Activated CD8-positive, alpha-beta T cell treated with anti-CD3 and anti-CD28 coated beads, Interleukin-2, amount 10 ng/mL, durations not matched to agents 7 days and 5 days (primary cell): Measurements from ENCODE around the gene RAPGEF4. TPM values are rescaled to one million over a fixed set of nuclear protein-coding genes. Genes with fewer than 3 reads are reported as not detected.

ENCODE experiments used
- ATAC-seq: fragments of 150-1000 bp; cut with Tn5 transposase; one replicate; pipeline ENCODE4 v1.10.0; 2021; ENCODE audit warnings: moderate library complexity
- CTCF ChIA-PET: fragments of 350-600 bp; sonication (Branson Sonifier 250); formaldehyde crosslinking; loops from one replicate; lab custom pipeline; 2021; ENCODE audit warnings: antibody characterized with exemption; lab: Charles Lee
- POLR2A ChIA-PET: fragments of 350-600 bp; sonication (Branson Sonifier 250); formaldehyde crosslinking; loops from one replicate; lab custom pipeline; 2021; ENCODE audit warnings: antibody characterized with exemption; lab: Charles Lee
- DNase-seq: peaks from one replicate; pipeline ENCODE4 v3.0.0-alpha.2; 2020
- H3K27ac Mint-ChIP-seq: one replicate; pipeline ENCODE4 v1.8.0; 2021; ENCODE audit warnings: mild to moderate bottlenecking, mixed read lengths
- H3K27me3 Mint-ChIP-seq: one replicate; pipeline ENCODE4 v1.8.0; 2021; ENCODE audit warnings: low read depth, mixed read lengths
- H3K36me3 Mint-ChIP-seq: one replicate; pipeline ENCODE4 v1.8.0; 2021; ENCODE audit warnings: low read depth, mixed read lengths
- H3K4me1 Mint-ChIP-seq: one replicate; pipeline ENCODE4 v1.8.0; 2021; ENCODE audit warnings: low read depth, mixed read lengths
- H3K4me3 Mint-ChIP-seq: one replicate; pipeline ENCODE4 v1.8.0; 2021; ENCODE audit warnings: mild to moderate bottlenecking, mixed read lengths
- H3K9me3 Mint-ChIP-seq: one replicate; pipeline ENCODE4 v1.8.0; 2022; ENCODE audit warnings: mixed read lengths; ENCODE audit not compliant: insufficient read depth
- total RNA-seq, 2 experiments: library from RNA; stranded (reverse); gene quantifications; one replicate each; pipeline ENCODE4 v1.2.3, GENCODE V29; 2021

The RAPGEF4 gene
- total RNA-seq, 2 experiments from 2014 or later: 0.63 to 0.97 TPM

DNA sequence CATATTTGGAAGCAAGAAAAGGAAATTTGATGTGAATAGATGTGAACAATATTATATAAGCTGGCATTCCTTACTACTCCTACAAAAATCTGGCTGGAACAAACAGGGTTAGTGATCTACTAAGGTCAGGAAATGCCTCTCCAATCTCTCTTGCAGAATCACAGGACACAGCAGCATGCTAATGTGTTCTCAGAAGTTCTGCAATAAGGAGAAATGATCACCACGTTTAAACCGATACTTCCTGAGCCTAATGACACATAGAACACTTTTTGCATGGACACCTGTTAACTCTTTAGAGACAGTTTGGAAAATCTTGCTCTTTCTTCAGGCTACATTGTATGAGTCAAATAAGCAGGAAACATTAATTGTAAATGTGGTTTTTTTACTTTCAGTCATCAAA is 250.4 kb downstream of the RAPGEF4 start:
- DNase-seq: no peak
- Mint-ChIP-seq H3K36me3 (no peaks in the 10 kb centered on the region), H3K9me3 (no peaks in the 10 kb centered on the region), H3K4me3 (no peak overlapping the region), H3K27me3 (peaks cover 3% of the 10 kb centered on the region), H3K27ac (no peak overlapping the region), H3K4me1 (peaks cover 5% of the 10 kb centered on the region)
- ATAC-seq: no peak
- ChIA-PET CTCF (interaction anchor here (1.3 to 1.7 kb wide), 3 partner anchors 10 to 224 kb away, joined by 3 to 6 read pairs (median 4); no protein-coding TSS in a partner anchor), POLR2A (no interaction called here)

DNA sequence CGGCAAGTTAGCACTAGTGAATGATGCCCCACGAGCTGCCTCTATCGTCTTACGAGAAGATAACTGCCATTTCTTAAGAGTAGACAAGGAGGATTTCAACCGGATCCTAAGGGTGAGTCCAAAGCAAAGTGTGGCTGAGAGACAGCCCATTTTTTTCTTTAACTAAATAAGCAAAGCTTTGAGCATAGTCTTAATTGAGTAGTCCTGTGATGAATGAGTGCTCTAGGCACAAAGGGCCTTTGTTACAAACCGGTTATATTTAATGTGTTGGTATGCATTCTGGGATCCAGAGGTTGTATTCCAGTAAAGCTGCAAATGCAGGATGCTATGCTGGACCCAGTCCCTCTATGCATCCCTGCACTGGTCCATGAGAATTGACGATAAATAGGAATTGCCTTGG is 253.1 kb downstream of the RAPGEF4 start:
- H3K27ac Mint-ChIP-seq: no peak overlapping the region
- CTCF ChIA-PET: no interaction called here
- POLR2A ChIA-PET: no interaction called here
- no peaks in the 10 kb centered on the region for H3K36me3 Mint-ChIP-seq
- no peaks in the 10 kb centered on the region for H3K9me3 Mint-ChIP-seq
- H3K4me3 Mint-ChIP-seq: no peak overlapping the region
- H3K27me3 Mint-ChIP-seq: peaks cover 4% of the 10 kb centered on the region
- H3K4me1 Mint-ChIP-seq: peaks cover 5% of the 10 kb centered on the region
- DNase-seq (no peak), ATAC-seq (no peak)

DNA sequence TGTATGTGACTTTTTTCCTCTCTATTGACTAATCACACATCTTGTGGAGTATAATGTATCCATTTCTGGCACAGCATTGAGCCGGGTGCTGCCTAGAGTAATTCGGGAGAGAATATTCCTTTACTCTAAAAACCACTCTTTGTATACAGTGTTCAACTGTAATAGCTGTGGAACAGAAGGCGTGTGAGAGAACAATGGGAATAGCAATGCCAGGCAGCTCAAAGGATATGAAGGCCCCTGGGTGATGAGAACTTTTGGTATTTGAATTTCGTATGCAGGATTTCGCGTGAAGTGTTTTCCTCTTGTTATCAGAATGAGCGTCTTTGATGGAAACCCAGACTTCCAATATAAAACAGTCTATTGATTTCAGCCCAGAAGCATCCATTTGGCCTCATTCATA is 255.4 kb downstream of the RAPGEF4 start:
- H3K36me3 Mint-ChIP-seq: no peaks in the 10 kb centered on the region
- ATAC-seq (no peak), DNase-seq (no peak)
- no peaks in the 10 kb centered on the region for H3K9me3 Mint-ChIP-seq
- no peak overlapping the region for H3K27ac Mint-ChIP-seq
- CTCF ChIA-PET: no interaction called here
- H3K4me1 Mint-ChIP-seq: peaks cover 1% of the 10 kb centered on the region
- peaks cover 5% of the 10 kb centered on the region for H3K27me3 Mint-ChIP-seq
- no peak overlapping the region for H3K4me3 Mint-ChIP-seq
- POLR2A ChIA-PET: no interaction called here

DNA sequence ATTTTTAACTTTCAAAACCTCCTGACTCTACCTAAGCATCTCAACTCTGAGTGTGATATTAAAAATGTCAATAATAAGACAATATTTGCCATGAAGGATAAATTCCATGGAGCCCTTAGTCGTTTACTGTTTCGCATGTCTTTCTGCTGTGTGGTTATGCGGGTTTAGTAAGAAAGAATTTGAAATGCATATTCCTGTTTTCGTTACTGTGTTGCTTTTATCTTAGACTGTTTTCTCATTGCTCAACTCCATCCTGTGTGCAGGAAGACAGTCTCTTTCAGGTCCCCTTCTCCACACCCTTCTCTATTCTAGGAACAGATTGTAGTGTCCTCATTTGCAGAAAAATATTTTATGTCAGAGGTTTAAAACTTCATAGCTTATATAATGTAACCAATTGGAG is 257.5 kb downstream of the RAPGEF4 start:
- no peak overlapping the region for H3K4me3 Mint-ChIP-seq
- no peak overlapping the region for H3K27ac Mint-ChIP-seq
- ATAC-seq (no peak), DNase-seq (no peak)
- H3K4me1 Mint-ChIP-seq: no peaks in the 10 kb centered on the region
- ChIA-PET POLR2A (no interaction called here), CTCF (interaction anchor here (0.9 kb wide), 1 partner anchor 217 kb away, joined by 3 read pairs; no protein-coding TSS in a partner anchor)
- no peaks in the 10 kb centered on the region for H3K36me3 Mint-ChIP-seq
- no peaks in the 10 kb centered on the region for H3K9me3 Mint-ChIP-seq
- H3K27me3 Mint-ChIP-seq: peaks cover 10% of the 10 kb centered on the region

DNA sequence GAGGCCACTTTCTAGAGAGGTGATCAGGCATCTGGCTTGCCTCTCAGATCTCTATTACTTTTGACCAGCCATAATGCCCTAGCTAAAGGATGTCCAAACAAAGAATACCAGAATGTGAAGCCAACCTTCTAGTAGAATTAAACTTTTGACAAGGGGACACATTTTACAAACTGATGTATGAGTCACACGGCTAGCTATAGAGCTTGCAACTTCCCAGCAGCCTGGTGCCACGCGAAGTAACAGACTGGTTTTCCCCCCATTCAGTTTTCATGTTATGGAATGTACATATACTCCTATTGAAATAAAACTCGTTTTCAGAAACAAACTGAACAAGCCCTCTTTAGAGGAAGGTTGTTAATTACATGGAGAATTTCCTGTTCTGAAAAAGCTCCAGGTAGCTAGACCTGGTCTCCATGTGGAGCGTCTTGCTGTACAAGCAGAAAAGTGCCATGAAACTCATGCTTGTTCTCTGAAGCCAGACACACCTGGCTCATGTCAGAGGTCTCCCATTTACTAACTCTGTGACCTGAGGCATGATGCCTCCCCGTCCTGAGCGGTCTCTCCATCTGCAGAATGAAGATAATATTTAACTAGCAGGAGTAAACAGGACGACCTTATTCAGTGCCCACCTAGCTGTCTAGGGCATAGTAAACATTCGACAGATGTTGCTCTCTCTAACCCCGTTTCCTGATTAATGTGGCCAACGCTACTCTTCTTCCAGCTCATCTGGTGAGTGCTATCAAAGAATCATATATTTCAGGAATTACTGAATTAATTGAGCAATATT is 258.5 kb downstream of the RAPGEF4 start:
- peaks cover 12% of the 10 kb centered on the region for H3K27me3 Mint-ChIP-seq
- H3K36me3 Mint-ChIP-seq: no peaks in the 10 kb centered on the region
- no peak overlapping the region for H3K27ac Mint-ChIP-seq
- H3K4me3 Mint-ChIP-seq: no peak overlapping the region
- no peaks in the 10 kb centered on the region for H3K4me1 Mint-ChIP-seq
- ChIA-PET CTCF (interaction anchor here (0.9 to 1.0 kb wide), 2 partner anchors 15 to 216 kb away, joined by 3 read pairs; no protein-coding TSS in a partner anchor), POLR2A (interaction anchor here (0.6 kb wide), 1 partner anchor 1442 kb away, joined by 3 read pairs; no protein-coding TSS in a partner anchor)
- DNase-seq (no peak), ATAC-seq (no peak)
- no peaks in the 10 kb centered on the region for H3K9me3 Mint-ChIP-seq

DNA sequence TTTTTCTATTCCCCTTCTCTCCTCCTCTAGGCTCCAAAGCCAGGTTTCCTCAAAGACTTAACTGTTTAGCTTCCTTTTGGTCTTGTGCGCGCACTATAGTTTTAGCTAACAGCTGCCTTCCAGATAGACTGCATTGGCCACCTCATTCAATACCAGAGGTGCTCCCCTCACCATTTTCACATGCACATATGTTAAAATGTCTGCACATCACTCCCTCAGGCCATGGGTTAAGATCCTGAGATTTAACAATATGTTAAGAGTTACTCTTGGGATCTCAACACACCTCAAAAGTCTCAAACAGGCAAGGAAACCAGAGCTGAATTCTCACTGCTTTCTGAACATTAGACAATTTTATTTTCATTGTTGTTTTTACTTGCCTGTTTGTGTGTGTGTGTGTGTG is 259.2 kb downstream of the RAPGEF4 start:
- H3K27me3 Mint-ChIP-seq: peaks cover 12% of the 10 kb centered on the region
- H3K27ac Mint-ChIP-seq: no peak overlapping the region
- no peak overlapping the region for H3K4me3 Mint-ChIP-seq
- no peak for ATAC-seq
- no peaks in the 10 kb centered on the region for H3K4me1 Mint-ChIP-seq
- no peak for DNase-seq
- POLR2A ChIA-PET: no interaction called here
- H3K36me3 Mint-ChIP-seq: no peaks in the 10 kb centered on the region
- H3K9me3 Mint-ChIP-seq: no peaks in the 10 kb centered on the region
- CTCF ChIA-PET: no interaction called here

DNA sequence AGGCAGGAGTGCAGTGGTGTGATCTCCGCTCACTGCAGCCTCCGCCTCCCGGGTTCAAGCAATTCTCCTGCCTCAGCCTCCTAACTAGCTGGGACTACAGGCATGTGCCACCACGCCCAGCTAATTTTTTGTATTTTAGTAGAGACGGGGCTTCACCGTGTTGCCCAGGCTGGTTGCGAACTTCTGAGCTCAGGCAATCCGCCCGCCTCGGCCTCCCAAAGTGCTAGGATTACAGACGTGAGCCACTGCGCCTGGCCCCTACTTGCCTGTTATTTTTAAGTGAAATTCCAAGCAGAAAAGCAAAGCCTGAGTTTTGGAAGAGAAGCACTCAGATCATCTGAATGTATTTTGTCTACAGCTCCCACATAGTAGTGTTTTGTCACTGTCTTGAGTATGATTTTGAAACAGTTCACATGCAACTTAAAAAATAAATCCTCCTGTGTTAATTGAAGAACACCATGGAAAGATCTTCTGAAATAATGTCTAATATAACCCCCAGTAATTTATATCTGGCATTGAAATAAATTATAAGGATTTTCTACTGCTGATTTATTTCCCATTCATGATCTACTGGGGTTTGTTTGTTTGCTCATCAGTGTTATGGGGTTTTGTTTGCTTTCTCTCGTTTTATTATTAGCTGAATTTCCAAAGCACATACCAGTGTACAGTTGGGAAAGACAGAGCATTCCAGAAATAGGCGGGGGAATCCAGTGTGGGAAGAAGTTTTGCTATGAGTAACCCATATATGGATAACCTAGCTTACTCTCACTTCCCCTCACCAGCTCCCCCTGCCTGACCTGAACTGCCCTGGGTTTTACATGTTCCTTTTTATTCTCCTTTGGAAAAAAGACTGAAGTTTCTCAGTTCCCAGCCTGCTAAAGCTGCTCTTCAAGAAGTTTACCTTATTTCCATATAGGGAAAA is 259.9 kb downstream of the RAPGEF4 start:
- ATAC-seq (no peak), DNase-seq (no peak)
- H3K27me3 Mint-ChIP-seq: peaks cover 16% of the 10 kb centered on the region
- no peaks in the 10 kb centered on the region for H3K36me3 Mint-ChIP-seq
- no peaks in the 10 kb centered on the region for H3K9me3 Mint-ChIP-seq
- ChIA-PET POLR2A (no interaction called here), CTCF (no interaction called here)
- H3K27ac Mint-ChIP-seq: no peak overlapping the region
- no peaks in the 10 kb centered on the region for H3K4me1 Mint-ChIP-seq
- no peak overlapping the region for H3K4me3 Mint-ChIP-seq

DNA sequence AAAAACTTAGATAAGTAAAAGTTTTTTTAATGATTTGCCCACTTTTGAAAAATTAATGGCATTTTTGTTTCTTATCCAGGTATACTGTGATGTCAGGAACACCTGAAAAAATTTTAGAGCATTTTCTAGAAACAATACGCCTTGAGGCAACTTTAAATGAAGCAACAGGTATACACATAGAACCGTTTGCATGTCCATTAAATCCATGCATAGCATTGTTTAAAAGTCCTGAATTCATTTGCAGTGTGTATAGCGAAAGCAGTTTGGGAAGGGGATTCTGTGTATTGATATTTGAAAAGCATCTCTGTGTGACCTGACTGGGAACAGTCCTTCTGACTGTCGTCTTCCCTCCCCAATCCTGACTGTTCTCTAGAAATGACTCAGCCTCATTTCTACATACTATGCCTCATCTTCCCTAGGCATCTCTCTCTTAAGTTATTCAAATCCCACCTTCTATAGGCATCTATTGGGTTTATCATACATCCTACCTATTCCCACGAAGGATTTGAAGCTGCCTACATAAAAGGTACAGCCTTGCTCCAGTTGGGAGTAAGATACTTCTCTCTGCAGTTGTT is 260.8 kb downstream of the RAPGEF4 start:
- no peak overlapping the region for H3K27ac Mint-ChIP-seq
- CTCF ChIA-PET: interaction anchor here (0.9 kb wide), 1 partner anchor 64 kb away, joined by 3 read pairs; no protein-coding TSS in a partner anchor
- H3K27me3 Mint-ChIP-seq: peaks cover 17% of the 10 kb centered on the region

DNA sequence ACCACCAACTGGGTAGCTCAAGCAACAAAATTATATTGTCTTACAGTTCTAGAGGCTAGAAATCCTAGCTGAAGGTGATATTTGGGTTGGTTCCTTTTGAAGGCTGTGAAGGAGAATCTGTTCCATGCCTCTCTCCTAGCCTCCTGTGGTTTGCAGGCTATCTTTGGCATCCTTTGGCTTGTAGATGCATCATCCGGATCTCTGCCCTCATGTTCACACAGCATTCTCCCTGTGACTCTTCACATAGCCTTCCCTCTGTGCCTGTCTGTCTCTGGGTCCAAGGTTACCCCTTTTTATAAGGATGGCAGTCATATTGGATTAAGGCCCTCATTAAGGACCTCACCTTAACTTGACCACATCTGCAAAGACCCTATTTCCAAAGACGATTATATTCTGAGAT is 261.4 kb downstream of the RAPGEF4 start:
- POLR2A ChIA-PET: no interaction called here
- CTCF ChIA-PET: interaction anchor here (0.9 kb wide), 1 partner anchor 65 kb away, joined by 3 read pairs; no protein-coding TSS in a partner anchor
- Mint-ChIP-seq H3K27me3 (peaks cover 15% of the 10 kb centered on the region), H3K27ac (no peak overlapping the region), H3K36me3 (no peaks in the 10 kb centered on the region), H3K9me3 (no peaks in the 10 kb centered on the region), H3K4me3 (no peak overlapping the region), H3K4me1 (no peaks in the 10 kb centered on the region)
- no peak for DNase-seq
- ATAC-seq: no peak

More for the DNA sequence above, 260.8 kb downstream of the RAPGEF4 start:
- POLR2A ChIA-PET: no interaction called here
- no peaks in the 10 kb centered on the region for H3K9me3 Mint-ChIP-seq
- no peaks in the 10 kb centered on the region for H3K36me3 Mint-ChIP-seq
- no peak for DNase-seq
- no peaks in the 10 kb centered on the region for H3K4me1 Mint-ChIP-seq
- no peak for ATAC-seq
- no peak overlapping the region for H3K4me3 Mint-ChIP-seq

DNA sequence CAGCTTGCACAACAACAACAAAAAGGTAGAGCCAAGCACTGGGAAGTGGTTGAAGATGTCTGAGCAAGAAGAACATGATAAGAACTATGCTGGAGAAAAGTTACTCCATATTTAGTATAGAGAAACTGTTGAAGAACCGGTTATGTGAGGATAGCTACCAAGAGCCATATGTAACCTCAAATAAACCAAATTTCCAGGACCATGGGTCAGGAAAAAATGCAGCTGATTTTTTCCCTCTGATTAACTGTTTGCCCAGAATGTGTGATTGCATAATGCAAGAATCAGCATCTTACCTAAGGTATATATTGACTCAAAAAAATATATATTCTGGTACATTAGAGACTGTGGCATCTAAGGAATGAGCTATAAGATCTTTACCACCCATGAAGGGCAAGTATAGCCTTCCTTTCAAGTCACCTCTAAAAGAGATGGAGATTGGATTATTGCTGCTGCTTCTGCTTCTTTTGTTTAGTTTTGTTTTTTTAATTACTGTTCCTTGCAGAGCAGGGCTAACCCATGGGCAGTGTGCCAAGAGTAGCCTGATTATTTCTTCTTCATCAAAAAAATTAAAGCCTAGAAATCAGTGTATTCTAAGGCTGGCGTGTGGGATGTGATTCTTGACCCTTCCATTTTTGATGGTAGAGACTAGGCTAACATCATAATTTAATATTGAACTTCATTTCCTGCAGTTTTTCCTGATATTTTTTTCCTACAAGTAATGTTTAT is 263.1 kb downstream of the RAPGEF4 start:
- H3K27ac Mint-ChIP-seq: no peak overlapping the region

More for the DNA sequence above, 263.1 kb downstream of the RAPGEF4 start:
- ATAC-seq (no peak), DNase-seq (no peak)
- H3K36me3 Mint-ChIP-seq: no peaks in the 10 kb centered on the region
- no peaks in the 10 kb centered on the region for H3K9me3 Mint-ChIP-seq
- H3K27me3 Mint-ChIP-seq: peaks cover 13% of the 10 kb centered on the region
- no peaks in the 10 kb centered on the region for H3K4me1 Mint-ChIP-seq
- ChIA-PET POLR2A (no interaction called here), CTCF (no interaction called here)
- H3K4me3 Mint-ChIP-seq: no peak overlapping the region
